G401.6 (cell line): ENCODE data around the gene CNTNAP2.

Experiments
- FAIRE-seq: peaks from 2 replicates; lab custom pipeline; 2012; peaks lifted over from hg19 to GRCh38; lab: Jason Lieb, UNC

The CNTNAP2 gene

GRCh38 chr7:146781352-146782116 lies 664.9 kb downstream of the CNTNAP2 start:
- no peak for FAIRE-seq

- FAIRE-seq, result no peak
Measured at GRCh38 chr7:146787266-146787665, 670.7 kb downstream of the CNTNAP2 start.

GRCh38 chr7:146788008-146788407 lies 671.4 kb downstream of the CNTNAP2 start:
- FAIRE-seq, result no peak

- no peak for FAIRE-seq
Measured at GRCh38 chr7:146791344-146792285, 675.0 kb downstream of the CNTNAP2 start.

- no peak for FAIRE-seq
Measured at GRCh38 chr7:146804620-146805019, 688.0 kb downstream of the CNTNAP2 start.

GRCh38 chr7:146805082-146805481 lies 688.5 kb downstream of the CNTNAP2 start:
- FAIRE-seq, result no peak

GRCh38 chr7:146826329-146826728 lies 709.7 kb downstream of the CNTNAP2 start:
- no peak for FAIRE-seq

GRCh38 chr7:146830686-146831085 lies 714.1 kb downstream of the CNTNAP2 start:
- no peak for FAIRE-seq

GRCh38 chr7:146831875-146832274 lies 715.3 kb downstream of the CNTNAP2 start:
- FAIRE-seq, result no peak

GRCh38 chr7:146844405-146844804 lies 727.8 kb downstream of the CNTNAP2 start:
- no peak for FAIRE-seq

GRCh38 chr7:146858690-146859089 lies 742.1 kb downstream of the CNTNAP2 start:
- no peak for FAIRE-seq

- FAIRE-seq, result no peak
Measured at GRCh38 chr7:146861701-146862100, 745.1 kb downstream of the CNTNAP2 start.

GRCh38 chr7:146862415-146862814 lies 745.8 kb downstream of the CNTNAP2 start:
- FAIRE-seq, result no peak

- no peak for FAIRE-seq
Measured at GRCh38 chr7:146864644-146865043, 748.0 kb downstream of the CNTNAP2 start.

GRCh38 chr7:146865696-146866095 lies 749.1 kb downstream of the CNTNAP2 start:
- no peak for FAIRE-seq

GRCh38 chr7:146874722-146875121 lies 758.1 kb downstream of the CNTNAP2 start:
- no peak for FAIRE-seq

- no peak for FAIRE-seq
Measured at GRCh38 chr7:146875237-146875785, 758.7 kb downstream of the CNTNAP2 start.

GRCh38 chr7:146875981-146876380 lies 759.4 kb downstream of the CNTNAP2 start:
- no peak for FAIRE-seq

- no peak for FAIRE-seq
Measured at GRCh38 chr7:146876411-146876810, 759.8 kb downstream of the CNTNAP2 start.

- FAIRE-seq, result no peak
Measured at GRCh38 chr7:146878901-146879300, 762.3 kb downstream of the CNTNAP2 start.

GRCh38 chr7:146885231-146885630 lies 768.6 kb downstream of the CNTNAP2 start:
- no peak for FAIRE-seq

- no peak for FAIRE-seq
Measured at GRCh38 chr7:146889806-146890555, 773.4 kb downstream of the CNTNAP2 start.
